HG03354 (cell line): ENCODE results near the gene TCEAL5.
"Not testable (repeated sequence)": the region's sequence is repeated elsewhere in the genome, so short reads cannot be mapped to it uniquely, and the experiment has no call there.

Experiments used
- ATAC-seq: cut with Tn5 transposase; IDR thresholded peaks from one replicate; pipeline ENCODE4 v1.9.1; 2021; ENCODE audit warnings: mild to moderate bottlenecking; ENCODE audit not compliant: unreplicated experiment, poor library complexity, severe bottlenecking

Gene TCEAL5

DNA sequence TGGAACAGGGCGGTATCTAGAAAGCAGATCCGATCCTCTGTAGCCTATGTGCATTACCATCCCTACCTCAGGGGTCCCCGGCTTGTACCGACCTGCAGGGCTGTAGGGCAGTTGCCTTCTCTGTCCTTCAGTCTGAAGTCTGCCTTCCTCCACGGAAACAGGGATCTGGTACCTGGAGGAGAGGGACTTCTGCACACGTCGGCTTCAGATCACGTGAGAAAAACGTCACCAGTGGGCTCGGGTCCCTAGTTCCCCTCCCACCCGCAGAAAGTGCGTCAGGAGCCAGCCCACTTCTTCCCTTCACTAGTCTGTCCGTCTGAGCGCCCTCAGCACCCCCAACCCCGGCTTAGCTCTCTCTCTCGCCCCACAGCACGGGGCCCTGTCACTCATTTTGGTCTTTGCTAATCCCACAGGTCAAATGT lies at the start of gene TCEAL5:
TSS of gene TCEAL5 (minus strand) at position 170 of the 422 bp plus-strand sequence. CDS start 2,187 bp downstream, outside the sequence.
- ATAC-seq: no peak

GRCh38 chrX:103311399-103311780 lies 34.8 kb upstream of the TCEAL5 start:
- no peak for ATAC-seq

DNA sequence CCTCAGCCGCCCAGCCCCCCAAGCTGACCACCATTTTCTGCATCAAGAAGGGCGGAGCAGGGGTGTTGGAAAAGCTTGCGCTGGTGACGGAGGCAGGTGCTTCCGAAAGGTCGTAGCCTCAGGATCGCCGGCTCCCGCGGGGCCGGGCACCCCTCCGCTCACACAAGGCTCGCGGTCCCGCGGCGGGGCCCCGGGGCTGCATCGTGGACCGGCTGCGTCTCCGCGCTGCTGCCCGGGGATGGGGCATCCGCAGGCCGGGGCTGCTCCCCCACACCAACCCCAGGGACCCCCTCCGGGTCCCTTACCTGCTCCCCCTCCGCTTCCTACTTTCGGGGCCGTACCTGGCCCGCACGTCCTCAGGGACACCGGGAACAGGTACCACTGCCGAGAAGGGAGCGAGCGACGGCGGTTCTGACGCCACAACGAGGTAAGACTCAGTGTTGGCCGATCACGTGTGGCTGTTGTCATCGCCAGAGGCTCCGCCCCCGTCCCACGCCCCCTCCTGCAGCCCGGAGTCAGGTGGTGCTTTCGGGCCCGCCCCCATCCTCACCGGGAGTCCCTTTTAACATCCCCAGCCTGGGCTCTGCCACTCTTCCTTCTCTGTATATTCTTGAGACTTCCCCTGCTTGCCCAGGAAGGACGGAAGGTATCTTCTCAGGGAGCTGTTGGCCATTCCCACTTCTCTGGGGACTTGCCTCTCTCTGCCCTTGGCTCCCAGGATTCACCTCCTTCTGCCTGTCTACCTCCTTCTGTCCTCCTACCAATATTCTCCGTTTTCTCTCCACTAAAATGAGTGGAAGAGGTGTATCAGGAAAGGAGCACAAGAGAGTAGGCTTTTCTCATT lies 34.2 kb upstream of the TCEAL5 start, which contains the start of gene BEX2:
TSS of gene BEX2 (minus strand) at position 436 of the 844 bp plus-strand sequence. CDS start 1,014 bp downstream, outside the sequence.
- peak; percentile 98 for ATAC-seq

DNA sequence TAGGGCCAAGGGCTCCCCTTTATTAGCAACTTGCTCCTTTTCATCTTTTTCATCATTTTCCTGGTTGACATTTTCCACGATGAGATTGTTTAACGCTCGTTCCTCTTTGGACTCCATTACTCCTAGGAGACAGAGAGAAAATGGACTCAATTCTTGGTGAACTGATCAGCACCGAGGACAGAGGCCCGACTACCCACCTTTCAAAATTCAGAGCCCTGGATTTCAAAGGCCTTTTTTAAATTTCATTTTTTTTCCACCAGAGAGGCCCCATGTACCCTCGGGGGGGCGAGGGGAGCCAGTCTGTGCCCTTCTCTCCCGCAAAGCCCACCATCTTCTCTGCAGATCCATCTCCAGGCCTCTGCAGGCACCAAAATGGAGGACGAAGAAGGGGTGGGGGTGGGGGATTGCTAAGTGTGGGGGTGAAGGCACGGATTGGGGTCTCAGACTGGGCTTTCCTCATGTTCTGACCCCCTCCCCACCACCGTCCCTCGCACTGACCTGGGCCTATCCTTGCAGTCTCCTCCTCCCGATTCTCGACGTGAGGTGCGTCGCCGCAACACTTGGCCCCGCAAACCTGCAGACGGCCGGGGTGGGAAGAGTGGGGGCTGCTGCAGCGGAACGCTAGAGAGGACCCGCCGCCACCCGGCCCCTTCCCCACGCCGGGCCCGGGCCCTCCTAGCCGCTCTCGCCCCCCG lies 33.5 kb upstream of the TCEAL5 start:
- peak; percentile 23 for ATAC-seq

DNA sequence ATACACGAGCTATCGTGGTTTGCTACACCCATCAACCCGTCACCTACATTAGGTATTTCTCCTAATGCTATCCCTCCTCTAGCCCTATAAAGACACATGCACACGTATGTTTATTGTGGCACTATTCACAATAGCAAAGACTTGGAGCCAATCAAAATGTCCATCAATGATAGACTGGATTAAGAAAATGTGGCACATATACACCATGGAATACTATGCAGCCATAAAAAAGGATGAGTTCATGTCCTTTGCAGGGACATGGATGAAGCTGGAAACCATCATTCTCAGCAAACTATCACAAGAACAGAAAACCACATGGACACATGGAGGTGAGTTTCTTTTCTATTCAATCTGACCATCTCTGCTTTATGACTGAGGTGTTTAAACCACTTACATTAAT lies 29.1 kb upstream of the TCEAL5 start:
- ATAC-seq: not testable (repeated sequence)

- no peak for ATAC-seq
Observed at GRCh38 chrX:103304705-103305104, 28.2 kb upstream of the TCEAL5 start.

DNA sequence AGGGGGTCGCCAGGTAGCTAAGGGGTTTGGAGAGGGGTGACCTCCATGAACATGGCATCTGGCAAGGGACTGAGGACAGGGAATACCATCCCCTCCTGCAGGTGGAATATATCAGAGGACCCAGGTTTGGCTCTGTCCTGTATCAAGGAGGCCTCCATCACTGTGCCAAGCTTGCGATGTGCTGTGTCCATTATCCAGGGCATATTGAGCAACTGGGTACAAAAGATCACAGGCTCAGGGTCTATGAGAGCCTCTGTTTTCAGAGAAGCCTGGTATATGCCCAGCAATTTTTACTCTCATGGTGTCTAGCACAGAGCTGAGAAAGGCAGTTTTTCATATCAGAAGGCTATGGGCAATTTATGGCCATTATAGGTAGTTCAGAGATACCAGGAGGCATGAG lies 16.6 kb upstream of the TCEAL5 start:
- no peak for ATAC-seq

GRCh38 chrX:103279624-103280023 lies 3.1 kb upstream of the TCEAL5 start:
- no peak for ATAC-seq

GRCh38 chrX:103275947-103276567 lies 493 bp downstream of the TCEAL5 start:
- ATAC-seq: no peak

GRCh38 chrX:103274284-103274683 lies 2.3 kb downstream of the TCEAL5 start:
- ATAC-seq: no peak

DNA sequence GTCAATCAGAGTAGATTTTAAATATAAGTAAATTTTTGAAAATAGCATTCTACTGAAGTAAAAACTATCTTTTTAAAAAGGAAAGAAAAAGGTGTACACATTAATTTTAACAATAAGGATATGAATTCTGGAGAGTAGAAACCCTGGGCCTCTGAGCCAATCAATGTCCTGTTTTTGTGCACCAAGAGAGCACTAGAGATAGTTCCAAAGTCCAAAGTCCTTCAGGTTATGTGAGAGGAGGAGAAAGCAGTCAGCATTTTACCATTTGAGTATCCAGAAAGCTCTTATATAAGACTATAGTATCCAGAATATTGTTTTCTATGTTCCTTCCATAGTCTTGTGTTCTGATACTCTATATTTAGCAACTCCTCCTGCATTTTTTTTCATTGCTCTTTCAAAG lies 18.3 kb downstream of the TCEAL5 start:
- no peak for ATAC-seq

DNA sequence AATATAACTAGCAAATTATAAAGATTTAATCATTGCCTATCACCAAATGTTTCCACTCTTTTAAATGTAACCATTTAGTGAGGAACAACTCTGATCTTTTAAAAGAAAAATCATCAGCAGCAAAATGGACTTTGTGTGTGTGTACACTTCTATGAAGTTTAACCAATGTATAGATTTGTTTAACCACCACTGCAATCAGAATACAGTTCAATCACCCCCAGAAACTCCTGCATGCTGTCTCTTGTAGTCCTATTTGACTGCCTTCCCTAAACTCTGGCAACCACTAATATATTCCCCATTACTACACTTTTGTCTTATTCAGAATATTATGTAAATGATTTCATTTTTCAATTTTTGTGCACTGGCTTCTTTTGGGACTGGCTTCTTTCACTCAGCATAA lies 19.9 kb downstream of the TCEAL5 start:
- ATAC-seq: no peak

DNA sequence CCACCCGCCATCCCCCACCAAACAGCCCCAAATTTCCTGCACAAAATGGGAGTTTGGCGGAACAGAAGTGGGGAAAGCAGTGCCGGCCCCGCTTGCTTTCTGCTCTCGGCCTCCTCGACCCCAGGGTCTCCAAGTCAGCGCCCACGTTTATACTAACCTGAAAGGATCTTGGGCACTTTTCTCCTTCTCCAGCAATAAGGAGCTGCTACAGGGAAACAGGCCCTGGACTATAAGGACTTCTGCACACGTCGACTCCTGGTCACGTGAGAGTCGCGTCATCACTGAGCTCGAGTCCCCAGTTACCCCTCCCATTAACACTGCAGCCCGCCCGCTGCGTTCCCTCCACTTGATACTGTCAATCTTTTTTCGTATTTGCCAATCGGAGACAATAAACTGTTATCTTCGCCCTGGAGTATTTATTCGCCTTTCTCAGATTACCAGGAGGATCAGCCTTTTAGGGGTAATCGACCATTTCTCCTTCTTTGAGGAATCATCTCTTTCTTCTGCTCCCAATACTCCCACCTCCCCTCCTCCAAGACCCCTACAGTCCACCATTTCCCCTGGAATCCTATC lies 21.5 kb downstream of the TCEAL5 start, which contains the start of gene TCEAL8:
TSS of gene TCEAL8 (minus strand) at position 235 of the 573 bp plus-strand sequence. CDS start 1,176 bp downstream, outside the sequence.
- peak; percentile 95 for ATAC-seq

GRCh38 chrX:103254171-103254824 lies 22.3 kb downstream of the TCEAL5 start:
- peak; percentile 73 for ATAC-seq

GRCh38 chrX:103253608-103254007 lies 22.9 kb downstream of the TCEAL5 start:
- no peak for ATAC-seq

GRCh38 chrX:103250977-103251376 lies 25.6 kb downstream of the TCEAL5 start:
- ATAC-seq: no peak

DNA sequence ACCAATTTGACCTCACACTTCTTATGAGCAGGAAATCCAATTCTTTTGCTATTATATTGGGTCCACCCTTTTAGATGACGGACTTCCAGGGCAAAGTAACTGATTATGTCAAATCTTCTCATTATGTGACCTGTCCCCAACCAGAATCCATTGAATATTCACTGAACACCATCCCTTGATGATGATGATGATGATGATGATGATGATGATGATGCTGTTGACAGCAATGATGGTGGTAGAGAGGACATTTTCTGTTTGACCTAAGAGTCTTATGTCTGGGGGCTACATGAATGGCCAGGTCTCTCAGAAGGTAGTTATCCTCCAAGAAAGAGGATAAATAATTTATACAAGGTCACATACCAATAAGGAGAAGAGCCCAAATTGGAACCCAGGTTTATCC lies 26.7 kb downstream of the TCEAL5 start:
- ATAC-seq: no peak

DNA sequence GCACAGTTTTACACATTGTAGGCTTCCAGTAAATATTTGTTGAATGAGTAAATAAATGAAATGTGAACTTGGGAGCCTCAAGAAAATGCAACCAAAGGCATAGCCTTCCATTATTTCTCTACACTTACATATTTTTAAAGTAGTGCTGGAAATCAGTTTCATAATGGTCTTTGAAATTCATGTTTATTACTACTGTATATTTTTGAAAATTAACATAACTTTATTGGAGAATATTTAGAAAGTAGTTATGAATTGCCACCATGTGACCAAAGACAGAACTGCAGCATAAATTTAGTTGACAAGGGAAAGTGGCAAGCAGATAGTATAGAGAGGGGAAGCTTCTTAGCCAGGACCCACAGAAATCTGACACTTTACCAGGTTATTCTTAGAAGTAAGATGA lies 28.0 kb downstream of the TCEAL5 start:
- ATAC-seq: peak; percentile 67

- ATAC-seq: no peak
Observed at GRCh38 chrX:103240155-103240554, 36.4 kb downstream of the TCEAL5 start.
